ENCODE results near the gene DKK2. TPM values are rescaled to one million over a fixed set of nuclear protein-coding genes. Genes with fewer than 3 reads are reported as not detected.

DKK2 gene
- total RNA-seq, 4 donors from 2014 or later, result 1.4 to 1.9 (median 1.6) TPM

DNA sequence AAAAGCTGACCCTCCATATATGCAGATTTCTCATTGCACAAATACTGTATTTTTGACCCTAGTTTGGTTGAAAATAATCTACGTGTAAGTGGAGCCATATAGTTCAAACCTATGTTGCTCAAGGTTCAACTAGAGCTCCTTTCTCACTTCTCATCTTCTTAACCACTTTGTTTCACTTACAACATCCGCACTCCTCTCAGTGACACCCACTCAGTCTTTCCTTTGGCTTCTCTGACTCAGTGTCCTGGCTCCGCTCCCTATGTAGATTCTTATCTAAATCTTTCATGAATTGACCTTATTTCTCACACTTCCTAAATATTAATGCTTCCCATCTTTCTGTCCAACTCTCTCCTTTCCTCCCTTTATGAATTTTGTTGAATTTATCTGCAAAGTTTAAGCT, 32.9 kb upstream of the DKK2 start:
- no peaks in the 10 kb centered on the region for H3K27me3 ChIP-seq
- H3K36me3 ChIP-seq, result no peaks in the 10 kb centered on the region
- H3K9me3 ChIP-seq, result no peaks in the 10 kb centered on the region
- no peak overlapping the region for H3K4me3 ChIP-seq
- no peak for DNase-seq (ENCODE audit: low spot score in 2 of 2)
- WGBS, result 64% methylated on average over 3 of the region's 3 CpGs
- no peaks in the 10 kb centered on the region for H3K4me1 ChIP-seq
- H3K27ac ChIP-seq, result no peak overlapping the region
- TF ChIP-seq, protein P1, sequence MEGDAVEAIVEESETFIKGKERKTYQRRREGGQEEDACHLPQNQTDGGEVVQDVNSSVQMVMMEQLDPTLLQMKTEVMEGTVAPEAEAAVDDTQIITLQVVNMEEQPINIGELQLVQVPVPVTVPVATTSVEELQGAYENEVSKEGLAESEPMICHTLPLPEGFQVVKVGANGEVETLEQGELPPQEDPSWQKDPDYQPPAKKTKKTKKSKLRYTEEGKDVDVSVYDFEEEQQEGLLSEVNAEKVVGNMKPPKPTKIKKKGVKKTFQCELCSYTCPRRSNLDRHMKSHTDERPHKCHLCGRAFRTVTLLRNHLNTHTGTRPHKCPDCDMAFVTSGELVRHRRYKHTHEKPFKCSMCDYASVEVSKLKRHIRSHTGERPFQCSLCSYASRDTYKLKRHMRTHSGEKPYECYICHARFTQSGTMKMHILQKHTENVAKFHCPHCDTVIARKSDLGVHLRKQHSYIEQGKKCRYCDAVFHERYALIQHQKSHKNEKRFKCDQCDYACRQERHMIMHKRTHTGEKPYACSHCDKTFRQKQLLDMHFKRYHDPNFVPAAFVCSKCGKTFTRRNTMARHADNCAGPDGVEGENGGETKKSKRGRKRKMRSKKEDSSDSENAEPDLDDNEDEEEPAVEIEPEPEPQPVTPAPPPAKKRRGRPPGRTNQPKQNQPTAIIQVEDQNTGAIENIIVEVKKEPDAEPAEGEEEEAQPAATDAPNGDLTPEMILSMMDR (IDR thresholded peaks at IDR 0.05), result no peak
- TF ChIP-seq EP300 (IDR thresholded peaks at IDR 0.05) (no peak), POLR2A (IDR thresholded peaks at IDR 0.05) (no peak), POLR2AphosphoS5 (IDR thresholded peaks at IDR 0.05) (no peak)

GRCh38 chr4:107068116-107068515, 32.0 kb upstream of the DKK2 start:
- WGBS, result 13% methylated on average over 1 of the region's 1 CpG
- TF ChIP-seq POLR2A (IDR thresholded peaks at IDR 0.05) (no peak), EP300 (IDR thresholded peaks at IDR 0.05) (no peak), POLR2AphosphoS5 (IDR thresholded peaks at IDR 0.05) (no peak)
- TF ChIP-seq, protein P1 (IDR thresholded peaks at IDR 0.05), result no peak
- no peaks in the 10 kb centered on the region for H3K27me3 ChIP-seq
- no peaks in the 10 kb centered on the region for H3K9me3 ChIP-seq
- no peaks in the 10 kb centered on the region for H3K36me3 ChIP-seq
- H3K4me3 ChIP-seq, result no peak overlapping the region
- no peak for DNase-seq (ENCODE audit: low spot score in 2 of 2)
- H3K27ac ChIP-seq, result no peak overlapping the region
- H3K4me1 ChIP-seq, result no peaks in the 10 kb centered on the region

- H3K27ac ChIP-seq, result no peak overlapping the region
- 100% methylated on average over 1 of the region's 1 CpG for WGBS
- H3K4me3 ChIP-seq, result no peak overlapping the region
- H3K4me1 ChIP-seq, result no peaks in the 10 kb centered on the region
- no peaks in the 10 kb centered on the region for H3K27me3 ChIP-seq
- no peaks in the 10 kb centered on the region for H3K36me3 ChIP-seq
- no peak for TF ChIP-seq EP300 (IDR thresholded peaks at IDR 0.05)
- no peak for TF ChIP-seq POLR2A (IDR thresholded peaks at IDR 0.05)
- TF ChIP-seq POLR2AphosphoS5 (IDR thresholded peaks at IDR 0.05), result no peak
- TF ChIP-seq, protein P1 (IDR thresholded peaks at IDR 0.05), result no peak
- no peak for DNase-seq (ENCODE audit: low spot score in 2 of 2)
- H3K9me3 ChIP-seq, result no peaks in the 10 kb centered on the region
These were observed 30.5 kb upstream of the DKK2 start for GRCh38 chr4:107066621-107067020.

- Histone ChIP-seq H3K4me1 (no peaks in the 10 kb centered on the region), H3K36me3 (no peaks in the 10 kb centered on the region), H3K27ac (no peak overlapping the region), H3K27me3 (no peaks in the 10 kb centered on the region), H3K4me3 (no peak overlapping the region), H3K9me3 (no peaks in the 10 kb centered on the region)
- no peak for TF ChIP-seq EP300 (IDR thresholded peaks at IDR 0.05)
- TF ChIP-seq POLR2AphosphoS5 (IDR thresholded peaks at IDR 0.05), result no peak
- no peak for TF ChIP-seq POLR2A (IDR thresholded peaks at IDR 0.05)
- TF ChIP-seq, protein P1 (IDR thresholded peaks at IDR 0.05), result no peak
- DNase-seq (ENCODE audit: low spot score in 2 of 2), result no peak
These were observed 29.1 kb upstream of the DKK2 start for GRCh38 chr4:107065201-107065600.

DNA sequence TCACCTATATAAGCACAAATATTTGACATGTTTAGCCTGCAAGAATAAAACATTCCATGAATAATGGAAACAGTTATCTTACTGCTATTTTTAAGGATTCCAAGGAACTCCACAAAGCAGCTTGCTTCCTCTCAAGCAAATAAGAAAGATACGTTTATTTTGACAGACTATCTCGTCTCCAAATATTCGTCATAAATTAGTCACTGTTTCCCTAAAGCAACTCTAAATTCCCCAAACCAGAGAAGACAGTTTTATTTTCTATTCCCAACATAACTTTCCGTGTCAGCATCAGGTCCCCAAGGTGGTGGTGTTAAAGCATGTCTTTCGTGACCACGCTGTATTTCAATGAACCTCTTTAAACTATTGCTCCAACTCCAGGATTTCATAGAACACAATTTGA, 24.3 kb upstream of the DKK2 start:
- 52% methylated on average over 6 of the region's 6 CpGs for WGBS
- no peaks in the 10 kb centered on the region for H3K36me3 ChIP-seq
- H3K27me3 ChIP-seq, result no peaks in the 10 kb centered on the region
- no peak overlapping the region for H3K4me3 ChIP-seq
- no peaks in the 10 kb centered on the region for H3K9me3 ChIP-seq
- DNase-seq (ENCODE audit: low spot score in 2 of 2), result no peak
- TF ChIP-seq EP300 (IDR thresholded peaks at IDR 0.05), result no peak
- TF ChIP-seq, protein P1 (IDR thresholded peaks at IDR 0.05), result no peak
- no peak for TF ChIP-seq POLR2AphosphoS5 (IDR thresholded peaks at IDR 0.05)
- no peak for TF ChIP-seq POLR2A (IDR thresholded peaks at IDR 0.05)
- no peak overlapping the region for H3K27ac ChIP-seq
- H3K4me1 ChIP-seq, result no peaks in the 10 kb centered on the region
